Measurements from ENCODE around the gene PTPRE. TPM values are rescaled to one million over a fixed set of nuclear protein-coding genes. Genes with fewer than 3 reads are reported as not detected.
A peak's percentile ranks its signal among the peaks of the same experiment; 100 is the strongest.

PTPRE gene
- total RNA-seq, 4 donors from 2014 or later: 9.8 to 24.9 (median 22.7) TPM

- peaks cover 0 to 17% (median 4%) of the 10 kb centered on the region in 3 donors for H3K4me1 ChIP-seq
These were observed 36.5 kb downstream of the PTPRE start for GRCh38 chr10:127943336-127943910.

GRCh38 chr10:127944256-127944655, 37.4 kb downstream of the PTPRE start:
- Histone ChIP-seq H3K4me1 (peaks cover 0 to 17% (median 4%) of the 10 kb centered on the region in 3 donors), H3K27ac (no peak overlapping the region), H3K36me3 (no peaks in the 10 kb centered on the region), H3K27me3 (peaks cover 0 to 6% (median 0%) of the 10 kb centered on the region in 4 donors), H3K4me3 (no peak overlapping the region), H3K9me3 (no peaks in the 10 kb centered on the region)
- intact Hi-C loops (cut with DNase I): no loop called here
- DNase-seq: no peak
- TF ChIP-seq, protein P1, sequence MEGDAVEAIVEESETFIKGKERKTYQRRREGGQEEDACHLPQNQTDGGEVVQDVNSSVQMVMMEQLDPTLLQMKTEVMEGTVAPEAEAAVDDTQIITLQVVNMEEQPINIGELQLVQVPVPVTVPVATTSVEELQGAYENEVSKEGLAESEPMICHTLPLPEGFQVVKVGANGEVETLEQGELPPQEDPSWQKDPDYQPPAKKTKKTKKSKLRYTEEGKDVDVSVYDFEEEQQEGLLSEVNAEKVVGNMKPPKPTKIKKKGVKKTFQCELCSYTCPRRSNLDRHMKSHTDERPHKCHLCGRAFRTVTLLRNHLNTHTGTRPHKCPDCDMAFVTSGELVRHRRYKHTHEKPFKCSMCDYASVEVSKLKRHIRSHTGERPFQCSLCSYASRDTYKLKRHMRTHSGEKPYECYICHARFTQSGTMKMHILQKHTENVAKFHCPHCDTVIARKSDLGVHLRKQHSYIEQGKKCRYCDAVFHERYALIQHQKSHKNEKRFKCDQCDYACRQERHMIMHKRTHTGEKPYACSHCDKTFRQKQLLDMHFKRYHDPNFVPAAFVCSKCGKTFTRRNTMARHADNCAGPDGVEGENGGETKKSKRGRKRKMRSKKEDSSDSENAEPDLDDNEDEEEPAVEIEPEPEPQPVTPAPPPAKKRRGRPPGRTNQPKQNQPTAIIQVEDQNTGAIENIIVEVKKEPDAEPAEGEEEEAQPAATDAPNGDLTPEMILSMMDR (IDR thresholded peaks at IDR 0.05): no peak
- TF ChIP-seq POLR2A (IDR thresholded peaks at IDR 0.05): no peak
- 73 to 78% methylated on average over 2 of the region's 2 CpGs for WGBS, 2 donors

More at GRCh38 chr10:127943336-127943910, 36.5 kb downstream of the PTPRE start:
- H3K27me3 ChIP-seq: peaks cover 0 to 9% (median 0%) of the 10 kb centered on the region in 4 donors
- no peaks in the 10 kb centered on the region for H3K36me3 ChIP-seq
- WGBS, 2 donors: 67 to 81% methylated on average over 2 to 6 of the region's 10 CpGs
- no peaks in the 10 kb centered on the region for H3K9me3 ChIP-seq
- no peak overlapping the region for H3K27ac ChIP-seq
- TF ChIP-seq, protein P1 (IDR thresholded peaks at IDR 0.05): no peak
- no peak for TF ChIP-seq POLR2A (IDR thresholded peaks at IDR 0.05)
- H3K4me3 ChIP-seq: no peak overlapping the region
- DNase-seq: no peak
- intact Hi-C loops (cut with DNase I): no loop called here

- WGBS, 2 donors: 93% methylated on average over 1 of the region's 2 CpGs; no CpG with 5 or more reads in 1 of the 2 donors
- no peaks in the 10 kb centered on the region for H3K36me3 ChIP-seq
- H3K27me3 ChIP-seq: peaks cover 0 to 6% (median 0%) of the 10 kb centered on the region in 4 donors
- intact Hi-C loops (cut with DNase I): no loop called here
- no peaks in the 10 kb centered on the region for H3K9me3 ChIP-seq
- H3K4me1 ChIP-seq: peaks cover 0 to 17% (median 4%) of the 10 kb centered on the region in 3 donors
- peak overlapping the region in 2 of 4 donors; percentile 12 to 17 for H3K27ac ChIP-seq
- no peak for DNase-seq
- no peak overlapping the region for H3K4me3 ChIP-seq
- TF ChIP-seq, protein P1 (IDR thresholded peaks at IDR 0.05): no peak
- TF ChIP-seq POLR2A (IDR thresholded peaks at IDR 0.05): no peak
These were observed 38.4 kb downstream of the PTPRE start for GRCh38 chr10:127945341-127945758.

DNA sequence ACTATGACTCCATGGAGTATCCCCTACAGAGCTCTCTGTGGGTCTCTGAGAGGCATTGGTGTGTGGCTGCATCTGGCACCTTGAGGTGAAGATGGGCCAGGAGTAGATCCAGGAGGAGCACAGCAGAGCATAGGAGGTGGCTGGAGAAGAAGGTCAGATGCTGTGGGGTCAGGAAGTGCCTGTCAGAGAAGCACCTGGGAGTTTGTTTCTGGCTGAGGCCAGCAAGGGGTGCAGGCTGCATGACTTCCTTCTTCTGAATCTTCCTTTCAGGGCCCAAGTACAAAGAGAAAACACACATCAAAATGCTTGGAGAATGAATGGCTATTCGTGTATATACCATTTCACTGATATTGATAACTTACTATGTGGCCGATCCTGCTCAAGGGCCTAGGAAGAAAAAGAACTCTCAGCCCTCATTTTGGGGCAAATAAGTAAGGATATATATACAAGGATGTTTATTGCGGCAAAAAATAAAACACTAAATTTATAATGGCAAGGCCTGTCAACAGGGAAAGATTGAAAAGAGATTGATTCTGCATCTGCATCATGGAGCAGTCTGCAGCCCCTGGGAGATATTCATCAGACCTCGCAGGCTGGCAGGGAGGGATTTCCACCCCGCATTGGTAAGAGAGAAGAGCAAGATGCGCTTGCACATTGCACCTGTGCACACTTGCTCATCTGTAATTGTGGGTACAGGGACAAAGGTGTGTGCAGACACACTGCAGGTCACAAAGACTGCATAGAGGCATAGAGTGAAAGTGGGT, 39.2 kb downstream of the PTPRE start:
- intact Hi-C loops (cut with DNase I): no loop called here
- H3K27ac ChIP-seq: no peak overlapping the region
- DNase-seq: no peak
- H3K4me3 ChIP-seq: no peak overlapping the region
- TF ChIP-seq POLR2A (IDR thresholded peaks at IDR 0.05): no peak
- TF ChIP-seq, protein P1 (IDR thresholded peaks at IDR 0.05): no peak
- H3K36me3 ChIP-seq: no peaks in the 10 kb centered on the region
- peaks cover 0 to 17% (median 4%) of the 10 kb centered on the region in 3 donors for H3K4me1 ChIP-seq
- WGBS, 2 donors: 81 to 92% methylated on average over 6 of the region's 6 CpGs
- no peaks in the 10 kb centered on the region for H3K9me3 ChIP-seq
- peaks cover 0 to 1% (median 0%) of the 10 kb centered on the region in 4 donors for H3K27me3 ChIP-seq

DNA sequence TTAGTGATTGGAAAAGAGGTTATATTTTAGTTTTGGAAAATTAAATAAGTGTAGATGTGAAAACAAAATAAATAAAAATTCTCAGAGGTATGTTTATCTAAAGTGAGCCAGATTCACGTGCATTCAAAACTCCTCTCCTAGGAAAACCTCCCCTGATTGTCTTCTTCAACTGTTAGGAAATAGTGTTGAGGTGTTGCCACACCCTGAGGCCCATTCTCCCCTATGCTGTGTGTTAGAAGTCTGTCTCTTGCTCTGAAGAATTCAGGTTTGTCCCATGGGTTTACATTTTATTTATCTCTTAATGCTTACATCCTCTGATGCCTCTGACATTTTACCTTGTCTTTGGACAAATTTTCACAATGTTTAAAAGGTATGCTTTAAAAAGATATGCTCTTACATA, 40.3 kb downstream of the PTPRE start:
- TF ChIP-seq POLR2A (IDR thresholded peaks at IDR 0.05): no peak
- TF ChIP-seq, protein P1 (IDR thresholded peaks at IDR 0.05): no peak
- Histone ChIP-seq H3K4me1 (peaks cover 0 to 17% (median 4%) of the 10 kb centered on the region in 3 donors), H3K4me3 (no peak overlapping the region), H3K36me3 (no peaks in the 10 kb centered on the region), H3K9me3 (no peaks in the 10 kb centered on the region), H3K27me3 (no peaks in the 10 kb centered on the region), H3K27ac (no peak overlapping the region)
- intact Hi-C loops (cut with DNase I): no loop called here
- 30 to 39% methylated on average over 1 of the region's 1 CpG for WGBS, 2 donors
- DNase-seq: no peak
